LHCN-M2 (cell line): ENCODE results near the gene CDC40. TPM values are rescaled to one million over a fixed set of nuclear protein-coding genes. Genes with fewer than 3 reads are reported as not detected.

Experiments
- DNase-seq: peaks from one replicate; pipeline ENCODE4 v3.0.0-alpha.2; 2012; ENCODE audit warnings: low read depth
- polyA plus RNA-seq: library from polyadenylated mRNA; unstranded; fragments of >200 nt; gene quantifications from one replicate; pipeline ENCODE4 v1.2.1, GENCODE V29; 2012; ENCODE audit warnings: missing spikeins
- total RNA-seq: library from RNA; depleted of rRNA; stranded (reverse); fragments of >200 nt; gene quantifications from 2 replicates; pipeline ENCODE4 v1.2.3, GENCODE V29; 2014; rRNA removed

CDC40 gene
- total RNA-seq: 20.4 and 20.5 TPM in 2 replicates
- 6.6 TPM for polyA plus RNA-seq

GRCh38 chr6:110180228-110181008 lies at the start of gene CDC40:
TSS of gene CDC40 (plus strand) at chr6:110180427. CDS start at chr6:110180445, 18 bp downstream.
- no peak for DNase-seq

GRCh38 chr6:110137924-110138887 lies 42.0 kb upstream of the CDC40 start:
- peak; percentile 5 for DNase-seq

DNA sequence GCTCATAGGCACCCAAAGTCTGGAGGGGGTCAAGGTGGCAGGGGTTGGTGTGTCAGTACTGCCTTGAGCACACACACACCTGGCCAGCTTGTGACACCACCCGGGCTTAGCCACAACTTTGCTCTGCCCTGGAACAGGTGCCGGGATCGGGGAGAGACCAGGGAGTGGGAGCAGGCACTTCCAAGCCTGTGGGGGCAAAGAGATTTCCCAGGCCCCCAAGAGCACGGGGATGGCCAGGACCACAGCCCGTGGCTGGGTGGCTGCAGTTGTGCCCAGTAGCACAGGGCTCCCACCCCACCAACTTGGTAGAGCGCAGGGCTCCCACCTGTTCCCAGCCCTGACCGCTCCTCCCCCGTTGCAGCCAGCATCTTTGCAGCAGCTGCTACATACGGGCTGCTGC lies 41.2 kb upstream of the CDC40 start:
- no peak for DNase-seq

DNA sequence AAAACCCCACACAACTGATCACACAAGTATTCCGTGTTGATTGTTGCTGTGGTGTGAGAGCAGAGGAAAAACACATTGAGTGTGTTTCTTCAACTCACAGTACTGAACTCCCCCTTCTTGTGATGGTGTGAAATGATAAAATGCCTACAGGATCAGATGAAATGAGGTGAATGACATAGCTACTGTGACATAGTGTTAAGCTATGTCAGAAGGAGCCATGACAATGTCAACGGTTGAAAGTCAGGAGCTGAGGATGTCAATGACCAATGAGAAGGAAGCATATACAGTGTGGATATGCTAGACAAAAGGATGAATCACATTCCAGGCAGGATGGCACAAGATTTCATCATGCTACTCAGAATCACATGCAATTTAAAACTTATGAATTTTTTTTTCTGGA lies 39.6 kb upstream of the CDC40 start:
- peak; percentile 35 for DNase-seq

- DNase-seq: no peak
Observed at GRCh38 chr6:110147870-110148269, 32.4 kb upstream of the CDC40 start.

GRCh38 chr6:110158479-110158878 lies 21.7 kb upstream of the CDC40 start:
- DNase-seq: no peak

- no peak for DNase-seq
Observed at GRCh38 chr6:110170081-110170480, 10.1 kb upstream of the CDC40 start.

DNA sequence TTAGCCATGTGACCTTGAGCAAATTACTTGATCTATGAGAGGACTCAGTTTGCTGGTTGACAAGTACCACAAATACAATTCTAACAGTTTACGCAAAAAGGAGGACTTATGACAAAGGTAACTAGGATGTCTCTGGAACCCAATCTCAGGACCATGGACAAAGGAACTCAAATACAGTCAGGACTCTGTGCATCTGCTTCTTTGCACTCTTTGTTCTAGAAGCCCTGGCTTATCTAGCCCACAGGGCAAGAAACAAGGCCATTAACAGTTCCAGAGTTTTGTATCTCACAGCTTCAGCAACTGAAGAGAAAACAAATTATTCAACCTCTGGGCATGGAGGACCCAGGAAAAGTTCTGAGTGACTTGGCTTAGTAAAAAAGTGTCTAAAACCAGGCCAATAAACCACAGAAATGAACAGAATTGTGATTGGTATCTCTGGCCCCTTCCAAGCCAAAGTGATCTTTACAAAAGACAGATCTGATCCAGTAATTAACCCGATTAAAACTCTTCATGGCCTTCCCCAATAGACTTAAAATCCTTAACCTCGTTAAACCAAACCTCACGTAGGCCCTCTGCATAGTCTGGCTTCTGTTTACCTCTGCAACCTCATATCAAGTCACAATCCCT lies 6.6 kb upstream of the CDC40 start:
- DNase-seq: no peak

GRCh38 chr6:110178626-110179405 lies 1.4 kb upstream of the CDC40 start:
- DNase-seq: peak; percentile 71

DNA sequence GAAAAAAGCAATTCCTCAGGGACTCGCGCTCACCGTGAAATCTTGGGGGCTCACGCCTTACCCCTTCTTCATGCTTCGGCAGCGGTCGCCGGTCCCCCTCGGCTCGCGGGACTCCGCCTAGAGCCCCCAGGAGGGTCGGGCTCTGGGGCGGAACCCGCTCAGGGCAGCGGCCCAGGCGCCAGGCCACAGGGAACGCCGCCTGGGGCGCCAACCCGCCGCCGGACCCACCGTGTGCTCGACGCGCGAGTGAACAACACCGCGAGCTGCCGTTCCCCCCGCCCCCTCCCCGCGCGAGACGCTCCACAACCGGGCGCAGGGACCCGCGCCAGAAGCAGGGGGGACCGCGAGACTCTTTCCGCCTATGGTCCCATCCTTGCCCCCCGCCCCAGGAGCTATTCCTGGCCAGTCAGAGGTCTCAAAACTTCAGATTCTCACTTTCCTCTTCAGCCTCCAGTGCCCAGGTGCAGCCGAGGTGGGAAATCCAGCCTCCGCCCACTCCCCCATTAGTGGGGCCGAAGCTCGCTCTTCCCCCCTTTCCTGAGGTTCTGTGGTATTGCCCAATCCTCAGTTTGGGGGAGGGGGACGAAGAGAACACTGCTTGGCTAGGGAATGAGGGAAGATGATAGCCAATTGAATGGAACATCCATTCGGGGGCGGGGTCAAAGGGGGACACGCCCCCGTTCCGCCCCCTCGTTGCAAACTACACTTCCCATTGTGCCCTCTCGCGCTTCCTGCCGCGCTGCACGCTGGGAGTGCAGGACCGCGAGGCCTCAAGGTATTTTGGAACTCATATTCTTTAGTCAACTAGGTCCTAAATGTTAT lies 610 bp upstream of the CDC40 start, which contains the start of gene WASF1:
WASF1 (minus strand) TSS at position 265 of the 822 bp plus-strand sequence. CDS start 52,069 bp downstream, outside the sequence.
- peak; percentile 98 for DNase-seq

DNA sequence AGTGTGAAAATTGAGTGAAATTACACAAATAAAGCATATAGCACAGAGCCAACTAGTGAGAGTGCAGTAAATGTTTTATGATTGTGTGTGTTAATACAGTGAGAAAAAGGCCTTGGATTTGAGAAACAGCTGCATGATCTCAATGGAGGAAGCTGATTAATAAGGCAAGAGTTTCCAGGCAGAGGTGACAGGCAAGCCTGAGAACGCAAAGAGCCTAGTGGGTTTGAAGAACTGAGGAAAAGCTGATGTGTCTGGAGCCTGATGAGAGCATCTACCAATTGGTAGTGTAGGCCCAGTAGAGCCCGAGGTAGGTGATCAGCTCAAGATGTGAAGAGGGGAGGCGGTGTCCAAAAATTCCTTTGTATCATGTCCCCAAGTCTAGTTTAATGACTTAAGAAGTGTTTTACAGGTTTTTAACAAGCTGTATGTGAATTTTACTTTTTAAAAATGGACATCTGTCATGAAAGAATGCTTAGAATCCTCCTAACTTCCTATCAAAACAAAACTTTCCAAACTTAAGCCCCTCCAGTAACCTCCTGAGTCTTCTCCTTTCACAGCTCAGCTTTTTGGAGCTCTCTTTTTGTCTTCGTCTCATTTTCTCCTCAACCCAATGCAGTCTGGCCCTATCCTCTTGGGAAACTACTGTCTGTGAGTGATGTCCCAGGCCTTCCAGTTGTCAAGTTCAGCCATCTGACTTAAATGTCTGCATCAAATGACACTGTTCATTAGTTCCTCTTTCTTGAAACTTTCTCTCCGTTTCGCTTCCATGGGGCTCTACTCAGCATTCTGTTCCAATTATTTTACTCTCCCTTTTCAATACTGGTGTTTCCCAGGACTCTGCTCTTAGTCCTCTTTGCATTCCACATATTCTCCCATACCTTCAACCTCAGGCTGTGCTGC lies 1.2 kb downstream of the CDC40 start:
- peak; percentile 12 for DNase-seq

GRCh38 chr6:110183292-110183885 lies 3.2 kb downstream of the CDC40 start:
- DNase-seq: no peak

DNA sequence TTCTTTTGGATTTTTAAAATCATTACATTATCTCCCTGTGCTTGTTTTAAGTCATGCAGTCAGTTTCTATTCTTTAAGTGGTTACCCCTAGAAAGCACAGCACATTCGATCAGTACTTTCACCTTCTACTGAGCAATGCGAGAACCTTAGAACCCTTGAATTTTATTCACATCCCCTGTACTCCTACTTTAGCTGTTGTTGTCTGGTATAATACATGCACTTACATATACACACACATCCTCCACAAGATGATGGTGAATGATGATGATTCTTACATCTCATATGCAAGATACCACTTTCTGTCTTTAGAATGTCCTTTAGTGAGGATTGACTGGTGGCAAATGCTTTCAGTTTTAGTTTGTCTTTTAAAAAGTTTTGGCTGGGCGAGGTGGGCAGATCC lies 5.7 kb downstream of the CDC40 start:
- no peak for DNase-seq

DNA sequence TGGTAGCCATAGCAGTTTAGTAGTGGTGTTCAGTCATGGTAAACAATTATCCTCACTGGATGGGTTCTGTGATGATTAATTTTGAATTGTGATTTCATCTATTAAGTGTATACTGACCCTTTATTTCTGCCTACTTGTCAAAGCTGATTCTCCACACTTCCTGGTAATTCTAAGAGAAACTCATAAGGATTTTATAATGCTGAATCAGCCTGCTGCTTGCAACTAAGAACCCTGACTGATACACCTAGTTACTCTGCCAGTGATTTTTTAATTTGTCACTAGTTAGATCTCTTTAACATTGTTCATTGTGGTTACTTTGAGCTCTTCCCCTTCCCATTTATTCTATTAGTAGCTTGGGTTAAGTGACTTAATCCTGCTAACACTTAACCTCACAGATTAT lies 8.6 kb downstream of the CDC40 start:
- DNase-seq: peak; percentile 1

GRCh38 chr6:110190726-110191125 lies 10.5 kb downstream of the CDC40 start:
- DNase-seq: no peak

- DNase-seq: no peak
Observed at GRCh38 chr6:110191477-110191876, 11.2 kb downstream of the CDC40 start.

GRCh38 chr6:110195639-110196038 lies 15.4 kb downstream of the CDC40 start:
- no peak for DNase-seq

DNA sequence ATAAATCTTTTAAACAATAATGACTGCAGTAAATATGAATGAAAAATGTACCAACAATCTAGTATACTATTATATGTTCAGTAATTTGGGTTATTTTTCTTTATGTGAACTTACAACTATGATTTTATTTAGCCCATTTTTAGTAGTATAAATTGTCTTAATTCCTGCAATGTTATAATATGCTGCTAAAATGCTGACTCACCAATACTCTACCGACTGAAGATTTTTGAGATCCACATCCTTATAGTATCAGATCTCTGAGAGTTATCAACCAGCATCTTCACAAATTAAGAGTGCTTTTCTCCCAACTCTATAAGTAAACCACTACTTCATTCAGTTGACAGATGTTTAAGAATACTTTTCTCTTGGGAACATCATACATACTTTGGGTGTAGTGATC lies 16.6 kb downstream of the CDC40 start:
- DNase-seq: no peak

DNA sequence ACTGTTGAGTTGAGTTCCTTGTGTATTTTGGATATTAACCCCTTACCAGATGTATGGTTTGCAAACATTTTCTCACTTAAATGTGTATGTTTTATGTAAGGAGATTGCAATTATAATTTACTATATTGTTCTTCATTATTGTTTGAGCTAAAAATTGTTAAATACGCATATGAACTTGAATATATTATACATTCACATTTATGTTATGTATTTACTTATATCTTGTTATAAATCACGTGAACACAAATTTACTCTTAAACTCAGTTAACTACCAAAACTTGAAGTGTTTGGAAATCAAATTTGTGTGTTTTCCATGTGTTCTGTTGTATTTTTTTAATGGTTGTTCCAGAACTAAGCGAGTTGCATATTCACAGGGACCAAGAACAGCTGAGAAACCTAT lies 18.3 kb downstream of the CDC40 start:
- DNase-seq: no peak
